MM.1S (cell line): ENCODE results near the gene C17orf75.

Experiments used
- DNase-seq: peaks from one replicate; pipeline ENCODE4 v3.0.0-alpha.2; 2015
- H2AFZ ChIP-seq: fragments of 300-600 bp; sonication (generic); 2 replicates; pipeline ENCODE4 v1.6.0; 2016; ENCODE audit warnings: antibody characterized with exemption, low read length
- H3F3A ChIP-seq: fragments of 300-600 bp; sonication (generic); 2 replicates; pipeline ENCODE4 v1.6.1; 2016; ENCODE audit warnings: mild to moderate bottlenecking, antibody characterized with exemption, low read length, moderate library complexity, mixed read lengths; ENCODE audit not compliant: insufficient read depth
- H3K27ac ChIP-seq: fragments of 300-600 bp; sonication (generic); 2 replicates; pipeline ENCODE4 v1.5.1; 2016; ENCODE audit warnings: mild to moderate bottlenecking, low read length
- H3K27me3 ChIP-seq: fragments of 300-600 bp; sonication (generic); replicated peaks from 2 replicates; pipeline ENCODE4 v1.6.0; 2016; ENCODE audit warnings: low read length; ENCODE audit not compliant: insufficient read depth
- H3K36me3 ChIP-seq: fragments of 300-600 bp; sonication (generic); replicated peaks from 2 replicates; pipeline ENCODE4 v1.6.1; 2016; ENCODE audit warnings: mild to moderate bottlenecking, low read length, mixed read lengths; ENCODE audit not compliant: insufficient read depth
- H3K4me1 ChIP-seq: fragments of 300-600 bp; sonication (generic); 2 replicates; pipeline ENCODE4 v1.6.1; 2016; ENCODE audit warnings: low read length, mixed read lengths
- H3K4me2 ChIP-seq: fragments of 300-600 bp; sonication (generic); 2 replicates; pipeline ENCODE4 v1.6.0; 2016; ENCODE audit warnings: low read depth, low read length
- H3K4me3 ChIP-seq: fragments of 300-600 bp; sonication (generic); 2 replicates; pipeline ENCODE4 v1.5.1; 2016; ENCODE audit warnings: low read length, mixed read lengths
- H3K79me2 ChIP-seq: fragments of 300-600 bp; sonication (generic); 2 replicates; pipeline ENCODE4 v1.6.1; 2016; ENCODE audit warnings: mixed run types, low read length, mixed read lengths
- H3K9ac ChIP-seq: fragments of 300-600 bp; sonication (generic); 2 replicates; pipeline ENCODE4 v1.6.1; 2016; ENCODE audit warnings: low read length, mixed read lengths
- H3K9me2 ChIP-seq: fragments of 300-600 bp; sonication (generic); replicated peaks from 2 replicates; pipeline ENCODE4 v1.6.1; 2016; ENCODE audit warnings: mild to moderate bottlenecking, low read length, mixed read lengths; ENCODE audit not compliant: insufficient read depth
- H3K9me3 ChIP-seq: fragments of 300-600 bp; sonication (generic); replicated peaks from 2 replicates; pipeline ENCODE4 v1.6.1; 2016; ENCODE audit warnings: mild to moderate bottlenecking, low read length, mixed read lengths; ENCODE audit not compliant: insufficient read depth
- H4K20me1 ChIP-seq: fragments of 300-600 bp; sonication (generic); 2 replicates; pipeline ENCODE4 v1.6.1; 2016; ENCODE audit warnings: mild to moderate bottlenecking, low read length, moderate library complexity, mixed read lengths; ENCODE audit not compliant: insufficient read depth
- EZH2 ChIP-seq: fragments of 300-600 bp; sonication (generic); optimal IDR thresholded peaks from 2 replicates; pipeline ENCODE3; 2017; ENCODE audit warnings: low read depth, mild to moderate bottlenecking, antibody characterized with exemption, low read length, mixed read lengths
- EZH2phosphoT487 ChIP-seq: fragments of 300-600 bp; sonication (generic); IDR thresholded peaks from 2 replicates; pipeline ENCODE4 v1.6.1; 2018; ENCODE audit warnings: antibody characterized with exemption, low read length
- TF ChIP-seq, protein P1 (sequence below): fragments of 300-600 bp; sonication (generic); IDR thresholded peaks from 2 replicates; pipeline ENCODE4 v1.5.1; 2016; ENCODE audit warnings: antibody characterized with exemption, low read length, mixed read lengths

The C17orf75 gene

DNA sequence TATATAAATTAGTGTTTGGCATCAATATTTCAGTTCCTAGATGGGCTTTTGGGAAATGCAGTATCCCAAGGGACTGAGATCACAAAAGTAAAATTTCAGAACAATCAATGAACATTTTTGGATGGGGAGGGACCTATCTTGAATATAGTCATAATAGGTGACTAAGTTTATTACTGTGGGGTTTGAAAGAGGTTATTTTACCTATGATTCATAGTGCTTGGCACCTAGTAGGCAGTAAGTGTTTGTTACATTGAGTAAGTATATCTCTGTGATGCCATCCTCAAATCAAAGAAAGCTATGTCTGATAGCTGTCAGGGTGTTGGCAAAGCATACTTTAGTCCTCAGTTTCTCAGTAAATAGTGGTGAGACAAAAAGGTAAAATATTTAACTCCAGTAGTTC is 44.9 kb upstream of the C17orf75 start:
- H3K27me3 ChIP-seq, result no peaks in the 10 kb centered on the region
- no peak overlapping the region for H3K27ac ChIP-seq
- TF ChIP-seq, protein P1, sequence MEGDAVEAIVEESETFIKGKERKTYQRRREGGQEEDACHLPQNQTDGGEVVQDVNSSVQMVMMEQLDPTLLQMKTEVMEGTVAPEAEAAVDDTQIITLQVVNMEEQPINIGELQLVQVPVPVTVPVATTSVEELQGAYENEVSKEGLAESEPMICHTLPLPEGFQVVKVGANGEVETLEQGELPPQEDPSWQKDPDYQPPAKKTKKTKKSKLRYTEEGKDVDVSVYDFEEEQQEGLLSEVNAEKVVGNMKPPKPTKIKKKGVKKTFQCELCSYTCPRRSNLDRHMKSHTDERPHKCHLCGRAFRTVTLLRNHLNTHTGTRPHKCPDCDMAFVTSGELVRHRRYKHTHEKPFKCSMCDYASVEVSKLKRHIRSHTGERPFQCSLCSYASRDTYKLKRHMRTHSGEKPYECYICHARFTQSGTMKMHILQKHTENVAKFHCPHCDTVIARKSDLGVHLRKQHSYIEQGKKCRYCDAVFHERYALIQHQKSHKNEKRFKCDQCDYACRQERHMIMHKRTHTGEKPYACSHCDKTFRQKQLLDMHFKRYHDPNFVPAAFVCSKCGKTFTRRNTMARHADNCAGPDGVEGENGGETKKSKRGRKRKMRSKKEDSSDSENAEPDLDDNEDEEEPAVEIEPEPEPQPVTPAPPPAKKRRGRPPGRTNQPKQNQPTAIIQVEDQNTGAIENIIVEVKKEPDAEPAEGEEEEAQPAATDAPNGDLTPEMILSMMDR, result no peak
- TF ChIP-seq EZH2phosphoT487 (no peak), EZH2 (no peak)
- H4K20me1 ChIP-seq, result no peaks in the 10 kb centered on the region
- H3K4me2 ChIP-seq, result no peak overlapping the region
- H2AFZ ChIP-seq, result no peak overlapping the region
- 0 out of 2 replicates have a peak, but pooled peaks cover 3% of the 10 kb centered on the region for H3F3A ChIP-seq
- H3K79me2 ChIP-seq, result no peaks in the 10 kb centered on the region
- H3K36me3 ChIP-seq, result no peaks in the 10 kb centered on the region; the same call in 1 of the 2 replicates
- H3K4me1 ChIP-seq, result no peaks in the 10 kb centered on the region
- no peak overlapping the region for H3K9ac ChIP-seq
- no peaks in the 10 kb centered on the region for H3K9me3 ChIP-seq
- DNase-seq, result no peak
- H3K9me2 ChIP-seq, result no peaks in the 10 kb centered on the region
- no peak overlapping the region for H3K4me3 ChIP-seq

- Histone ChIP-seq H3K9ac (no peak overlapping the region), H3K27ac (no peak overlapping the region), H3K27me3 (no peaks in the 10 kb centered on the region), H3K9me3 (no peaks in the 10 kb centered on the region), H3F3A (0 out of 2 replicates have a peak, but pooled peaks cover 3% of the 10 kb centered on the region), H3K4me3 (no peak overlapping the region), H3K36me3 (no peaks in the 10 kb centered on the region; the same call in 1 of the 2 replicates), H3K4me2 (no peak overlapping the region), H3K4me1 (no peaks in the 10 kb centered on the region), H4K20me1 (no peaks in the 10 kb centered on the region), H3K9me2 (no peaks in the 10 kb centered on the region), H2AFZ (no peak overlapping the region), H3K79me2 (no peaks in the 10 kb centered on the region)
- TF ChIP-seq, protein P1, result no peak
- no peak for TF ChIP-seq EZH2phosphoT487
- TF ChIP-seq EZH2, result no peak
- DNase-seq, result no peak
Observed at GRCh38 chr17:32385971-32386370, 44.0 kb upstream of the C17orf75 start.

GRCh38 chr17:32385121-32385520 is 43.1 kb upstream of the C17orf75 start:
- H2AFZ ChIP-seq, result no peak overlapping the region
- no peaks in the 10 kb centered on the region for H3K9me2 ChIP-seq
- H3K36me3 ChIP-seq, result no peaks in the 10 kb centered on the region; the same call in 1 of the 2 replicates
- no peak overlapping the region for H3K9ac ChIP-seq
- no peaks in the 10 kb centered on the region for H3K27me3 ChIP-seq
- no peaks in the 10 kb centered on the region for H3K9me3 ChIP-seq
- no peak overlapping the region for H3K4me2 ChIP-seq
- no peak overlapping the region for H3K4me3 ChIP-seq
- 0 out of 2 replicates have a peak, but pooled peaks cover 3% of the 10 kb centered on the region for H3F3A ChIP-seq
- no peaks in the 10 kb centered on the region for H3K4me1 ChIP-seq
- DNase-seq, result no peak
- no peaks in the 10 kb centered on the region for H3K79me2 ChIP-seq
- no peak overlapping the region for H3K27ac ChIP-seq
- no peak for TF ChIP-seq EZH2
- no peak for TF ChIP-seq EZH2phosphoT487
- no peaks in the 10 kb centered on the region for H4K20me1 ChIP-seq

GRCh38 chr17:32383926-32384434 is 42.0 kb upstream of the C17orf75 start:
- 0 out of 2 replicates have a peak, but pooled peaks cover 3% of the 10 kb centered on the region for H3F3A ChIP-seq
- no peak for TF ChIP-seq EZH2
- TF ChIP-seq, protein P1, result no peak
- TF ChIP-seq EZH2phosphoT487, result no peak

More at GRCh38 chr17:32383926-32384434, 42.0 kb upstream of the C17orf75 start:
- no peaks in the 10 kb centered on the region for H3K79me2 ChIP-seq
- H3K27ac ChIP-seq, result no peak overlapping the region
- no peak for DNase-seq
- 0 out of 2 replicates have a peak, but pooled peaks cover 4% of the 10 kb centered on the region for H4K20me1 ChIP-seq
- no peaks in the 10 kb centered on the region for H3K27me3 ChIP-seq
- H3K4me3 ChIP-seq, result no peak overlapping the region
- H3K9ac ChIP-seq, result no peak overlapping the region
- H3K9me2 ChIP-seq, result no peaks in the 10 kb centered on the region
- peaks cover 5% of the 10 kb centered on the region; the same call in 1 of the 2 replicates for H3K36me3 ChIP-seq
- no peaks in the 10 kb centered on the region for H3K9me3 ChIP-seq
- H3K4me2 ChIP-seq, result no peak overlapping the region
- H3K4me1 ChIP-seq, result no peaks in the 10 kb centered on the region
- H2AFZ ChIP-seq, result no peak overlapping the region
